NCI-H146 treated with DMSO at 0.1 percent for 48 hours (cell line): ENCODE data around the gene CUX1.
"Not testable (repeated sequence)": the region's sequence is repeated elsewhere in the genome, so short reads cannot be mapped to it uniquely, and the experiment has no call there.

ENCODE experiments used
- DNase-seq: peaks from one replicate; lab custom pipeline; 2025; ENCODE audit not compliant: unreplicated experiment; lab: John Stamatoyannopoulos, UW

CUX1 gene

DNA sequence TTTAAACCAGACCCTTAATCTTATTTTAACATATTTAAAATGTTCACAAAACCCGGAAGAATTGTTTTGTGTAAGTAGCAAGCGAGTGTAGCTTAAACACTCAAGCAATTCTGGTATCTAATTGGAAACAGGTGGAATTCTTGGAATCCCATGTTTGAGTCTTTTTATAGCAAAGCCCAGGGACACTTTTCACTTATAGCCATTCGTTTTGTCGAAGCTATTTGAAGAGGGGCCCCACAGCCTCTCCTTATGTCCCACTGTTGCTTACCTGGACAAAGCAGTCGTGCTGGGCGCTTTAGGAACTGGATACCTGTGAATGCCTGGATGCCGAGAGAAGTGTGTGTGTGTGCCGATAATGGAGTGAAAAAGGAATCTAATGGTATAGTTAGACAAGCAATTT is 3.3 kb downstream of the CUX1 start:
- DNase-seq, result no peak

DNA sequence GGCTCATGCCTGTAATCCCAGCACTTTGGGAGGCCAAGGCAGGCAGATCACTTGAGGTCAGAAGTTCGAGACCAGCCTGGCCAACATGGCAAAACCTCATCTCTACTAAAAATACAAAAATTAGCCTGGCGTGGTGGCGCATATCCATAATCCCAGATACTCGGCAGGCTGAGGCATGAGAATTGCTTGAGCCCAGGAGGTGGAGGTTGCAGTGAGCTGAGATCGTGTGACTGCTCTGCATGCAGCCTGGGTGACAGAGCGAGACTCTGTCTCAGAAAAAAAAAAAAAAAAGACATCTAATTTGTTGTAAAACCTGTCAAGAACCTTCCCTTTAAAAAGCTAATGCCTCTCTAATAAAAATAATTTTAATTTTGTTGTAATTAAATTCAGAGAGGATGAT is 5.2 kb downstream of the CUX1 start:
- not testable (repeated sequence) for DNase-seq

DNA sequence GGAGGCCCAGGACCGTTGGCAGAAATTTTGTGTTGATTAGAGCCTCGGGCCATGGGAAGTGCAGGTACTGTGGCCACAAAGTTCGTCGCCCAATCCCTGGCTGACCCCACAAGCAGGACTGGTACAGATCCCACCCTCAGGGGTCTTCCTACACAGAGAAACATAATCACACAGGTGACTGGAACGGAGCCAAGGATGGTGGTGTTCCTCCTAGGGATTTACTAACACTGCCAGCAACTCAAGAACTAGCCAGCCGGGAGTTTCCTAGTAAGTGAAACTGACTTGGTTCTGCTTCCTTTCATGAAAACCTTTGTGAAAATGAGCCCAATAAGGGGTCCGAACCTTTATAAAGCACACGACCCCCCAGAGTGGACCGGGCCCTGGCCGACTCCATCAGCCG is 5.7 kb downstream of the CUX1 start:
- no peak for DNase-seq

DNA sequence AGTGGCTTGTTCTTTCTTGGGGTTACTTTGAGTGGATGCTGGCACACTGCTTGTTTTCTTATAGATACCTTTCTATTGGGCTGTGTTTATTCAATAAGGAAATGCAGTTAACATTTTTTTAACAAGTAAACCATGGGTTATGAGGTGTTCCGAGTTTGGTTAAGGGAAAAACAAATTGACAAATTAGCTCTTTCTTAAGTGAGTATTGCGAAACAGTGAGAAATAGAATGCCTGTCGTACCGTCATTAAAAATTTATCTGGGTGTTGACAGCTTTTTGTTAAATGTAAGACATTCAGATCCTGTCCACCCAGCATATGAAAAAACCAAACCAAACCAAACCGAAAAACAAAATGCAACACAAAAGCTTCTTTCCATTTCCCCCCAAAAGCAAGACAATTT is 6.2 kb downstream of the CUX1 start:
- no peak for DNase-seq

DNA sequence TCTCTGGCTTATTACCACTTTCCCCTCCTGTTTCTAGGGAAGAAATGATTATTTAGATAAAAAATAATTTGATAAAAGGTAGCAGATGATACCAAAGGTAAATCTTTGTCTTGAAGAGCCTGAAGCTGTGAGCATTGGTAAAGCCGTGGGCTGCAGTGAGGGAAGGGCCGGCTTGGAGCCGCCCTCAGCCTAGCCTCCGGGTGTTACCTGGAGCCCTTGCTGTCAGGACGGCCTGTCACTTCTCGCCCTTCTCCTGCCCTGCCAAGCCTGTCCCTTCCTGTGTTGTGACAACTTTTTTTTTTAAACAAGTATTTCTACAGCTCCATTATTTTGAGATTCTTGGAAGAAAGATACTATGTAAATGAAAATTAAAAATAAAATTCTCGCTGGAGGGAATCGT is 7.0 kb downstream of the CUX1 start:
- DNase-seq, result no peak

DNA sequence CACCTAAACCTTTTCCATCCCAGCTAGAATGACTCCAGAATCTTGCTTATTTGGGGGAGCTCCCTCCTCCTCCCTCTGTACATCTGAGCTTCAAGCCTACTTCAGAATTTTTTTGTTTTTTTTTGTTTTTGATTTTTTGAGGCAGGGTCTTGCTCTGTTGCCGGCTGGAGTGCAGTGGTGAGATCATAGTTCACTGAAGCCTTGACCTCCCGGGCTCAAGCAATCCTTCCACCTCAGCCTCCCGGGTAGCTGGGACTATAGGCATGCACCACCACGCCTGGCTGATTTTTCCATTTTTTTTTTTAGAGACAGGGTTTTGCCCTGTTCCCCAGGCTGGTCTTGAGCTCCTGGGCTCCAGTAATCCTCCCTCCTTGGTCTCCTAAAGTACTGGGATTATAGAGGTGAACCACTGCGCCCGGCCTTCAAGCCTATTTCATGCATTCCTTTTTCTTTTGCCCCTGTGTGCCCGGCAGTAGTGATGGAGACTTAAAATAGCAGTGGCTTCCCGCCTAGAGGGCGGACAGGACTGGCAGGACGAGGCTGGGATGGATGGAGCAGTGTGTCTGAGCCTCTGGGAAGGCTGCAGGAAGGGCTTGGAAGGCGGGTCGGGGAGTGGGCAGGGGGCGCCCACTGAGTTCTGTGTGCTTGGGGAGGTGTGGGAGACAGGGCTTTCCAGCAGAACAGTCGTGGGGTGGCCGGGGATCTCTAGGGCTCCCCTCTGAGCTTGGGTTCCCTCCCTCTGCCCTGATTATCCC is 8.8 kb downstream of the CUX1 start:
- DNase-seq, result no peak

DNA sequence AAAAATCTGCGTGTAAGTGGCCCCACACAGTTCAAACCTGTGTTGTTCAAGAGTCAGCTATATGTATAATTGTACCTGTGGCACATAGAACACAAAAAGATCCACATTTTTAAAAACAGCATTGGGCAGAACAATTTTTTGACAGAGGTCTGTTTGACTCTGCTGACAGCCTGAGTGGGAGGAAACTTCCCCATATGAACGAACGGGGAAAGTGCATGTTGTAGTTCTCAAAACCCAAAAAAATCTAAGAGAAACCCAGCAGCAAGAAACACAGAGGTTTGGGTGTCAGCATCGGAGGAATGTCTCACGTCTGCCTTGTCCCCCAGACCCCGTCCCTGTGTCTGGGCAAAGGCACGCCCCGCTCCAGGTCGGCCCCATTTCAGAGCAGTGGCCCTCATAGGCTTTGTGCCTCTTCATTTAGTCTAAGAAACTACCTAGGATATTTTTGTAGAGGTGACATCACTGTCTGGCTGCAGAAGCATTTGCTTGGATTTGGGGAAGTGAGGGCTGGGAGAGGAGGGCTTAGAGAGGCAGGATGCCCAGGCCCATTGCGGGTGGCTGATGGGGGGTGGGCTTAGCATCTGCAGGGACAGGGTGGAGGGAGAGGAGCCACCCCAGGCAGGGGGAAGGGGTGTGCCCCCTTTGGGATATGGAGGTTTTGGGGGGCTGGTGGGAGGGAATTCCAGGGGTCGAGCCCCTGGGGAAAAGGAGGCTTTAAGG is 11.0 kb downstream of the CUX1 start:
- DNase-seq, result no peak

DNA sequence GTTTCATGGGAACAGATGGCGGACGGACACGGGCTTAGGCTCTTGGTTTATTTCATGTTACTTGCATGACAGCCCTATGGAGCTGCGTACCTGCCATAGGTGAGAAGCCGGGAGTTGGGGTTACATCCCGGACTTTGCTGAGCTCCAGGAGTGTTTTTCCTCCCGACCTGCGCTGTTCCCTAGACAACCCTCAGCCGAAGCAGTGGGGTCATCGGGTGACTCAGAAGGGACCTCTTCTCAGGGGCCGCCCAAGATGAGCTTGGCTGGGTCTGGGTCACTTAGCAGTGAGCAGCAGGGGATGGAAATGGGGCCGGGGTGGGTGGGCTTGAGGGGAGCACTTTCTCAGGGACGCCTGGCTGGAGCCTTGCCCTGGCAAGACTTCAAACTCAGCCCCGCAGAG is 11.9 kb downstream of the CUX1 start:
- no peak for DNase-seq

DNA sequence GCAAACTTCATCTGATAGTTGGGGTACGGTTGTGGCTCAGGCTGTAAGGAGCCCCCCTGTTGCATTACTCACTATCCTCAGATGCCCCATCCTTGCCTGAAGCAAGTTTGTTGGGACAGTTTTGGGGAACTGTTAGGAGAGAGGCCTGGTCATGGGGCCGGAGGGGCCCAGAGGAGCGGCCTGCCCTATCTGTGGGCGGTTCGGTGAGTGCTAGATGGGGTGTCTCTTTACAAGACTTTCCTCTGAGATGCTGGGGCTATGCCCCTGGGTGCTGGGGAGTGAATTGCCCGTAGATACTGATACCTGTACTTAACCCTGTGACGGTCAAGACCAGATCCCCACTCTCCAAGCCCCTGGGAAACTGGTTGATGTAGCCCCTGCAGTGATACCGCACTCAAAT is 12.4 kb downstream of the CUX1 start:
- DNase-seq, result no peak

DNA sequence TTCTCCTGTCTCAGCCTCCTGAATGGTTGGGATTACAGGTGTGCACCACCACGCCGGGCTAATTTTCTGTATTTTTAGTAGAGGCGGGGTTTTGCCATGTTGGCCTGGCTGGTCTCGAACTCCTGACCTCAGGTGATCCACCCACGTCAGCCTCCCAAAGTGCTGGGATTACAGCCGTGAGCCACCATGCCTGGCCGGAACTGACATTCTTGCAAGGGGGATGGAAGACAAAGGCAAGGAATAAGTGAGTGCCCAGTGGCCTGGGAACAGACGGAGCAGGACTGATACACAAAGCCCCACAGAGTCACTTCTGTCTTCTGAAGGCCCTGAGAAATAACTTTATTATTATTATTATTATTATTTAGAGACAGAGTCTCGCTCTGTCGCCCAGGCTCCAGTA is 14.0 kb downstream of the CUX1 start:
- not testable (repeated sequence) for DNase-seq

DNA sequence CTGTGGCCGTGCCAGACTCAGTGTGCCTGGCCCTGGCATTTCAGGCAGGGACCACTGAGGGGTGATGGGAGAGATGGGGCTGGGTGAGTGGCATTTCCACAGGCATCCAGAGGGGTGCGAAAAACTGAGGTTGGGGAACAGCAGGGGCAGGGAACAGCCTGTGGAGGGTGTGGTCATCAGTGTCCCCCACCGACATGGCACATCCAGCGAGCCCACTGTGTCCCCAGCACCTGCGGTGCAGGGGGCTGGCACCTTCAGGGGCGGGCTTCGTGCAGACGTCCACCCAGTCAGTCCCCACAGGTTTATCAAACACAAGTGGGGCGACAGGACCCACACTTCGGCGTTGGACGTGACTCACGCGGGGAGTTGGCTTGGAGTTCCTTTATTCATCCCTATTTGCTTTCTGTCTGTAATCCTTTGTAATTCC is 14.8 kb downstream of the CUX1 start:
- no peak for DNase-seq

DNA sequence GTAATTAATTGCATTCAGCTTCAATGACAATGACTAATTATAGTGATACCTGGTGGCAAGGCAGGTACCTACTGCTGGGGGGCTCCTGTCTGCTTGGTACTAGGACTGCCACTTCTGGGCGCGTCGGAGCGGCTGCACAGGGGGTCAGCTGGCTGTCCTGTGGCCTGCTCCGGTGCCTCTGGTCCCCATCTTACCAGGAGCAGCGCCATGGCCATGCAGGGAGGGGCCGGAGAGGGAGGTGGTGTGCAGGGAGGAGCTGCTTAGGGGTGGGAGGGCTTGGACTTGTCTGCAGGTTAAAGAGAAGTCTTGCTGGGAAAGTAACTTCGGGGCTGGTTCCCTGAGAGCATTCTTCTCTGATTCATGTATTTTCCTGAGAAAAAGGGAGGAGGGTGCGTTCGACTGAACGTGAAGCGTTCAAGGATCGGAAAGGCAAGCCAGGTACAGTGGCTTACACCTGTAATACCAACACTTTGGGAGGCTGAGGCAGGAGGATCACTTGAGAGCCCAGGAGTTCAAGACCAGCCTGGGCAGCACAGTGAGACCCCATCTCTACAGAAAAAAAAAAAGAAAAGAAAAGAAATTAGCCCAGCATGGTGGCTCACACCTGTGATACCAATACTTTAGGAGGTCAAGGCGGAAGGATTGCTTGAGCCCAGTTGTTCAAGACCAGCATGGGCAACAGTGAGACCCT is 15.4 kb downstream of the CUX1 start:
- peak; percentile 7 for DNase-seq

DNA sequence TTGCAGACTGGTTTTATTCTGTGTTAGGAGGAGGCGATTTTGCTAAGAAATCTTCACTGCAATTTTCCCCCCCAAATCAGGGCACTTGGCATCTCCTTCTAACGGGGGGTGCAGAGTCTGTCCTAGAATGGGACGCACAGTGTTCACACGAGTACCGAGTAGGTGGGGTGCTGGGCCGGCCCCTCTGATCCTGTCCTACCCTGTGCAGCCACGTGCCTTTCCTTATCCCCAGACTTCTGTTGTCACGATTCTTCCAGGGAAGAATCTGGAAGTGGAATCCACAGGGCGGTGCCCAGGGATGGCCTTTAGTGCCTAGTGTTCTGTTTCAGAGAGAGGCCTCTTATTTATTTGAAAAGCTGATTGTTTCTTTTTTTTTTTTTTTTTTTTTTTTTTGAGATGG is 16.4 kb downstream of the CUX1 start:
- DNase-seq, result no peak

DNA sequence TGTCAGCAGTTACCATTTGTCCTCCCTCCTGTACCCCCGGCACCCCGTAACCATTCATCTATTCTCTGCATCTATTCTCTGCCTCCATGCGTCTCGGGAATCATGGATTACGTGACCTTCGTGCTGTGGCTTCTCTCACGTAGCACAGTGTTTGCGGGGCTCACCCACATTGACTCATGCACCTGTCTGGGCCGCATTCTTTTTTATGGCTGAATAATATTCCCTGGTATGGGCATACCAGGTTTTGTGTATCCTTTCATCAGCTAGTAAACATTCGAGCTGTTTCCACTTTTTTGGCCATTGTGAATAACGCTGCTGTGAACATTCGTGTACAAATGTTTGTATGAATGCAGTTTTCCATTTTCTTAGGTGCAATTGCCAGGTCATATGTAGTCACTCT is 17.7 kb downstream of the CUX1 start:
- DNase-seq, result no peak

DNA sequence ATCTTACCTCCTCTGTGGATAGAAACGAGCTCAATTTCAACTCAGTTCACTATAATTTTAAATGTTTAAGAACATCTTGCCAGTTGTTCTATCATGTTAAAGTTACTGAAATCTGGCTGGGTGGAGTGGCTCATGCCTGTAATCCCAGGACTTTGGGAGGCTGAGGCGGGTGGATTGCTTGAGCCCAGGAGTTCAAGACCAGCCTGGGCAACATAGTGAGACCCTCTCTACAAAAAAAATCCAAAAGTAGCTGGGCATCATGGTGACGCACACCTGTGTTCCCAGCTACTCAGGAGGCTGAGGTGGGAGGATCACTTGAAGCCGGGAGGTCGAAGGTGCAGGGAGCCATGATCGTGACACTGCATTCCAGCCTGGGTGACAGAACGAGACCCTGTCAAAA is 20.0 kb downstream of the CUX1 start:
- DNase-seq, result not testable (repeated sequence)

DNA sequence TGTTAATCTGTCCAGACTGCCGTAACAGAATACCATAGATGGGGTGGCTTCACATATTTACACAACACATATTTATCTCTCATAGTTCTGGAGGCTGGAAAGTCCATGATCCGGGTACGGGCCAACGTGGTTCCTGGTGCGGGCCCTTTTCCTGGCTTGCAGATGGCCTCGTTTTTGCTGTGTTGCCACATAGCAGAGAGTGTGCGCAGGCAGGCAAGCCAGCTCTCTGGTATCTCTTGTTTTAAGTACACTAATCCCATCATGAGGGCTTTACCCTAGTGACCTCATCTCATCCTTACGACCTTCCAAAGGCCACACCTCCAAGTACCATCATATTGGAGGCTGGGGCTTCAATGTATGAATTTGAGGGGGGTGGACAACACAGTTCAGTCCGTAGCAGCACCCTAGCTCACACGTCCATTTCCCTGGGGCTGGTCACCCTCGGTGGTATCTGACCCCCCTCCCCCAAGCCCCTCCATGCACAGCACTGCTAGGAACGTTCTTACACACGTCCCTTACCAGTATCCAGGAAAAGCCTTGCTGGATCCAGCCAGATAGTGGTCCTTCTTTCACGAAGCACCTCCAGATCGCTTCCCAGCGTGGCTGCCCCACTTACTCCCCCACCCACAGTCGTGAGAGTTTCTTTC is 21.5 kb downstream of the CUX1 start:
- DNase-seq, result no peak

DNA sequence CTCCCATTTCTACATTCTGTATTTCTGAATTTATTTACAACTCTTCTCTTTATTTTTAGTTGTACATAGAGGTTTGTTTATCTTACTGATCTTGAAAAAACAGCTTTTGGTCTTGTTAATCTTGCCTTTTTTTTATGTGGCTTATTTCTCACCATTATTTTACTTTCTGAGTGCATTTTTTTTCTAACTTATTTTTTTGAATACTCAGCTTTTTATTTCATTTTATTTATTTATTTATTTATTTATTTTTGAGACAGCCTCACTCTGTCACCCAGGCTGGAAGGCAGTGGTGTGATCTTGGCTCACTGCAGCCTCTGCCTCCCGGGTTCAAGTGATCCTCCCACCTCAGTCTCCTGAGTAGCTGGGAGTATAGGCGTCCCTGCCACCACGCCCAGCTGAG is 23.9 kb downstream of the CUX1 start:
- no peak for DNase-seq

DNA sequence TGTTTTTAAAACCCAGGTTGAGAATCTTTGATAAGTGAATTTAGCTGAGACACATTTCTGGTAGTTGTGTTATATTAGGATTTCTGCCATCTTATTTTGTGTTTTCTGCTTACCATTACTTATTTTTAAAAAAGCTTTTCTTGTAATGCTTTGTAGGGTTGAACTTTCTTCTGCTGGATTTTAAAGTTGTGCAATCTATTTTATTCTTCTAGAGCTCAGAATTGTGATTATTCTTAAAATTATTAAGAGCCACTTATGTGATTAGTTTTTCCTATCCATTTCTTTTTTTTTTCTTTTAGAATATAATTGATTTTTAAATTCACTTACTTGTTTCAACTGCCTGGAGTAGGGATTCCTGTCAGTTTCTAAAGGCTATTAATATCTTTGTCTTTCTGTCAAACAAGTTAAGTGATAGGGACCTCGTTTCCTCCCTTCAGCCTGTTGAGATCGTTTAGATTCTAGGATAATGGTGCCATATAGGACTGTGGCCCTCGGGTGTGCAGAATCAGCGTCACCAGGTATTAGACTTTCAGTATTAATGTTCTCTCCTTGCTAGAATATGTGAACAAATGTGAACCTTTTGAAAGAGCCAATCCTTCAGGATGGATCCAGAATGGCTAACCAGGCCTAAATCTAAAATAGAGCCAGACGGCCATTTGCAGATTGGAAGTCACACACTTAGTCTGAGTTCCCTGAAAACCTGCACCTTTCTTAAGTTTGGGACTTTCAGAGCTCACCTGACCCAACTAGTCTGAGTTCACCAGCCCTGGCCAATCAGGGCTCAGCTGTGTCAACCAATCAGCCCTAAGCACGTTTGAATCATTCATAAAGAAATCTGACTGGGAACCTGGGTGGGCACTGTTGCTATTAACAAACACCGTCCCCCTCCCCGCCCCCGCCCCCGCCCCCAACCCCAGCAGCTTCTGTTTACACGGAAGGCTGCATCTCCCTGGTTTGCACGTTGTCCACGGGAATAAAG is 26.2 kb downstream of the CUX1 start:
- no peak for DNase-seq

DNA sequence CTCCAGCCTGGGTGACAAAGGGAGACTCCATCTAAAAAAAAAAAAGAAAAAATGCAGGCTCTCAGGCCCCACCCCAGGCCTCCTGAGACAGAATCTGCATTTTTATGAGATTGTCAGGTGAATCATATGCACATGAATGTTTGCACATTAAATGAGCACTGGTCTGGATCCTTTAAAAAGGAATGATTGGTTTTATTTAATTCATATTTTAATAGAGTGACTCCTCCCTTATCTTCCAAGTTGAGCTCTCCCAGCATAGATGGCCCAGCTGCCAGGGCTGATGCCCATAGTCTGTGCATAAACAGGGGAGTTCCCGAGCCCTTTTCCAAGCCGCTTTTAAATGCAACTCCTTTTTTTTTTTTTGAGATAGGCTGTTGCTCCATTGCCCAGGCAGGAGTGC is 28.5 kb downstream of the CUX1 start:
- DNase-seq, result no peak

DNA sequence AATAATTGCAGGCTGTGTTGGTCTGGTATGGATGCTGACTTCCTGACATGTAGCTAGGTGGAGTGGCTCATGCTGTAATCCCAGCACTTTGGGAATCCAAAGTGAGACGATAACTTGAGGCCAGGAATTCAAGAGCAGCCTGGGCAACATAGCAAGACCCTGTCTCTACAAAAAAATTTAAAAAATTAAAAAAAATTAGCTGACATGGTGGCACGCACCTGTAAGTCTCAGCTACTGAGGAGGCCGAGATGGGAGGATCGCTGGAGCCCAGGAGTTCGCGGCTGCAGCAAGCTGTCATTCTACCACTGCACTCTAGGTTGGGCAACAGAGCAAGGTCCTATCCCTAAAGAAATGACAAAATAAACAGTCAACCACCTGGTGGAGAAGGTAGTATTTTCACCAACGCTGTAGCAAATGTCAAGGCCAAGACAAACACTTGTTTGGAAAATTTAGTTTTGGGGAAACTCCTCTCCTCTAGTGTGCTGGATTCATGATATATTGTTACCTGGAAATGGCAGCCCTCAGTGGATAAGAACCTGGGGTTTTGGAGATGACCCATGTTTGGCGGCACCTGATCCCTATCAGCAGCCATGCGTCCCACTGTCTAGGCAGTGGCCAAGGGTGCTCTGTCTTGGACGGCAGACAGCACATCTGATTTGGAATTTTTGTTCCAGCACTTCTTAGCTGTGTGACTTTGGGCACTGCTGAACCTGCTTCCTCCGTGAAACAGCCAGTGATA is 29.5 kb downstream of the CUX1 start:
- DNase-seq, result no peak
